HuH-7.5 (cell line): ENCODE measurements around the gene FOXO6.

ENCODE experiments used
- DNase-seq: peaks from one replicate; pipeline ENCODE4 v3.0.0; 2011; ENCODE audit warnings: low spot score

Gene FOXO6

DNA sequence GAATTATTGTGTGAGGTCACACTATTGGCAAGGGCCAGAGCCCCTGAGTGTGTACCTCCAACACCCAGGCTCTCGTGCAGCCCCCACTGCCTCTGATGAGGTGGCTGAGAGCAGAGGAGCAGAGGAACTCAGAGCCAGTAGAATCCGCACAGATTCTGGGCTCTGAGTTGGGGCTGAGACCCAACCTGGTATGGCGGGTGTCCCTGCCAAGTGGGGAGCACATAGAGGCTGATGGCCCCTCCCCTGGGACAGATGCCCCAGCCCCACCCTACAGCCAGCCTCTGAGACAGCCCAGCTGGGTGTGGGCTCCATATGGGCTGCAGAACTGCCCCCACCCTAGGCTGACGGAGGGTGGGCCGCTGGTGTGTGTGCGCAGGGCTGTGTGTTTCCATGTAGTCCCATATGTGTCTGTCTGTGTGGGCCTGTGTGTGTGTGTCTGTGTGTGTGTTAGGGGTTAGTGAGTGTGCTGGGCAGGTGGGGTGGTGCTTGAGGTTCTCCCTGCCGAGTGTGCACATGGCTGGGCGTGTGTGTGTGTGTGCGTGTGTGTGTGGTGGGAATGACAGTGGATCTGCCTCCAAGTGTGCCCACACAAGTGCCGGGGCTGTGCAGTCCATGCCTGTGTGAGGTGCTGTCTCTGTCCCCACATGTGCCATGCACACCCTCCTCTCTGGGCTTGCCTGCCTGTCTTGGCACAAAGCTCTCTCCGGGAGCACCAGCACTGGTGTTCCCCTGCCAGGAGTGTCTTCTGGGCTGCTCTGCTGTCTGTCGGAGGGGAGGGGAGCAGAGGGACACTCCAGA lies 24.4 kb downstream of the FOXO6 start:
- no peak for DNase-seq

- no peak for DNase-seq
These were observed 25.0 kb downstream of the FOXO6 start for GRCh38 chr1:41386196-41386663.

GRCh38 chr1:41387667-41388091 lies 26.4 kb downstream of the FOXO6 start:
- no peak for DNase-seq

- DNase-seq, result no peak
These were observed 27.3 kb downstream of the FOXO6 start for GRCh38 chr1:41388510-41388909.

- DNase-seq, result no peak
These were observed 27.8 kb downstream of the FOXO6 start for GRCh38 chr1:41389009-41389408.

DNA sequence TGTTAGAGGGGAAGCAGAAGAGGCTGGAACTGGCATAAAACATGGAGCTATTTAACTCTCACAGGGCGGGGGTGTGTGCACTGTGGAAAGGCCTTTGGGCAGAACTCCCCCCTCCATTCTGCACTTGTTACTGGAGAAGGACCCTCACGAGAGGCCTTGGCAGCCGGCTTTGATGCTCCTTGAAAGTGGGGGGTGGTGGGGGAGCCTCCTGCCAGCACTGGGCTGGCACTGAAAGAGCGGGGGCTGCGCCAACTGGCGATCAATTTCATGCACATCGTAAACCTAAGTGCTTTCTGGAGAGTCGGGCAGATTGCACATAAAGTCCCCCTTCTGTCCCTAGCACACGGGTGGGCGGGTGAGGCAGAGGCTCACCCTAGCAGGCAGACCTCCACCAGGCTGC lies 28.9 kb downstream of the FOXO6 start:
- no peak for DNase-seq

DNA sequence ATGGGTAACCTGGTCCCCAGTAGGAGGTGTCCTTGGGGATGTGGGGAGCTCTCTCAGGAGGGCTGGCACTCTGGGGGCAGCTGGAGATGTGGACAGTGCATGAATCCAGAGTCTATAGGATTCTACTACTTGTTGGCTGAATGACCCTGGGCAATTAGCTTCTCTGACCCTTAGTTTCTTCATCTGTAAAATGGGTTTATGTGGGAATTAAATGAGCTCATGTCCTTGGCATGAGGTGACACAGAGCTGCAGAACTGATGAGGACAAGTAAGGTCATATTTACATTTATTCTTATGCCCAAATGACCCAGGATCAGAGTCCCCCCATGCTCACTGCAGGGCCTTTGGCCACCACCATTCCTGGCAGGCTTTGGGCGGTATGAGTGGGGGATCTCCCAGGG lies 29.3 kb downstream of the FOXO6 start:
- DNase-seq, result no peak

GRCh38 chr1:41391834-41392527 lies 30.7 kb downstream of the FOXO6 start:
- DNase-seq, result no peak

DNA sequence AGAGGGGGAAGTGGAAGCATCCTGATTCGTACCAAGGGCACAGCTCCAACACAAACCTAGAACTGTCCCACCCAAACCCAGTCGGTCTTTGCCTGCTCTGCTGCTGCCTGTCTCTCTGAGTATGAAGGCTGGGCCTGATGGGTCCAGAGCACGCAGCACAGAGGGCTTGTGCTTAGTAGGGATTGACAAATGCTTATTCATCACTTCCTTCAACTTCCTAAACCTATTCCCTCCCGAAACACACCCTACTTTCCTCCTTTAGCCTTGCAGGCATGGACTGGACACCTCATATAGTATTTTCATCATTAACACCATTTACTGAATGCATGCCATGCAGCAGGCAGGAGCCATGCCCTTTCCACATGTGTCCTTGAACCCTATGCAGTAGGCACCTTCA lies 31.3 kb downstream of the FOXO6 start:
- DNase-seq, result no peak

DNA sequence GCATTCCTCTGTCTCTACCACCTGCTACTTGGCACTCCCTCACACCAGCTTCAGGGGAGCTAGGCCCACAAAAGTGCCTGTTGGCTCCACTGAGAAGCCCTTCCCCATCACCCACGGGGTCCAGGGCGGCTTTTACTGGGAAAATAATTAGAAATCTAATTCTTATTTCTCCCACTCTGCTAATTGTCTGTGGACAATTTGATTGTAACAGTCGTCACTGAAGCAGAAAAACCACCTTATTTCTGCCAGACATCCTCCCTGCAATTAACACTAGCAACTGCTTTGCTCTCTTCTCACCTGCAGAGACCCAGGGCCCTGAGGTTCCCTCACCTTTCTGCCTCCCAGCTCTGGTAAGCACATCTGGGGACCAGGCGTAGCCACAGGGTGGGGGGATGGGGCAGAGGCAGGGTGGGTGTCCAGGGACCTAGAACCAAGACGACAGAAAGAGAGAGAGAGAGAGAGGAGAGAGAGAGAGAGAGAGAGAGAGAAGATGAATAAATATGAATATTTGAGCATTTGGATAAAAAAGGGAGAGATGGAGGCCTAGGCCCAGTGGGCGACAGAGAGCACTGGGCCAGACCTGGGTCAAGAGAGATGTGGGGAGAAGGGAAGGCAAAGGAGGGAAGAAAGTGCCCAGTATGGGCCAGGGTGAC lies 32.6 kb downstream of the FOXO6 start:
- no peak for DNase-seq

DNA sequence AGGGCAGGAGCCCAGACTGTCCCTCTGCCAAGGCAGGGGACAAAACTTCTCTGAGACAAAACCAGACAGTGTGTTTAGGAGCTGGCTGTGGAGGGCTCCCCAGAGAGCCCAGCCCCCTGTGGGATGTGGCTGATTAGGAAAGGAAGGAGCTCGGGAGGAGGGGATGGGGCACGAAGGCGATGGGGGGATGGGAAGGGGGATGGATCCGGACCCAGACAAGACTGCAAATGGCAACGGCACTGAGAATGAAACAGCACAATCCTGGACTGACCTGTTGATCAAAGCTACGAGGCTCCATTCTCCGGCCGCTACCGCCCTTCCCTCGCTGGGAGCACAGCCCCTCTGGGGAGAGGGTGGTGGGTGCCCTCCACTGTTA lies 33.1 kb downstream of the FOXO6 start:
- DNase-seq, result no peak

- DNase-seq, result no peak
These were observed 34.0 kb downstream of the FOXO6 start for GRCh38 chr1:41394959-41395956.

GRCh38 chr1:41396084-41396483 lies 34.9 kb downstream of the FOXO6 start:
- DNase-seq, result no peak

GRCh38 chr1:41397020-41397419 lies 35.8 kb downstream of the FOXO6 start:
- DNase-seq, result no peak

DNA sequence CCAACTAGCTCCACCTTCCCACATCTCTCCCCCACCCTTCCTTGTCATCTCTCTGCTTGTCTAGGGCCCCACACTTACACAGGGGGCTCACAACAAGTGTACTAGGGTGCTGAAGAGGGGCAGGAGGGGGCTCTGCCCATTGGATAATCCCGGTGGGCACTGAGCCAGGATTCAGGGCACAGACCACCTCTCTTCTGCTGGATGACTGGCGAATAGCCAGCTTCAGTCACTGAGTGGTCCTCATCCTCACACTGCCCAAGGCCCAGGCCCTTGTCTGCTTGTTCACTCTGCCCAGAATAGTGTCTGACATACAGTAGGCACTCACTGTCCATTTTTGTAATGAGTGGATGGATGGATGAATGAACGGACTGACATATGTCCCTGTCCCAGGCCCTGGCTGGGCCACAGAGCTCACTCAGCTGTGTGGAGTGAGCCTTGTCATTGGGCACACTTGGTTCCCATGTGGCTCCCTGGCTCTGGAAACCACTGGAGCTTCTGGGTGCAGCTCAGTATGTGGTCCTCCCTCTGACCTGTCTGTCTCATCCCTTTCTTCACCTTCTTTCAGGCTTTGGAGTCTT lies 36.6 kb downstream of the FOXO6 start:
- DNase-seq, result no peak

- no peak for DNase-seq
These were observed 38.0 kb downstream of the FOXO6 start for GRCh38 chr1:41399145-41399795.

DNA sequence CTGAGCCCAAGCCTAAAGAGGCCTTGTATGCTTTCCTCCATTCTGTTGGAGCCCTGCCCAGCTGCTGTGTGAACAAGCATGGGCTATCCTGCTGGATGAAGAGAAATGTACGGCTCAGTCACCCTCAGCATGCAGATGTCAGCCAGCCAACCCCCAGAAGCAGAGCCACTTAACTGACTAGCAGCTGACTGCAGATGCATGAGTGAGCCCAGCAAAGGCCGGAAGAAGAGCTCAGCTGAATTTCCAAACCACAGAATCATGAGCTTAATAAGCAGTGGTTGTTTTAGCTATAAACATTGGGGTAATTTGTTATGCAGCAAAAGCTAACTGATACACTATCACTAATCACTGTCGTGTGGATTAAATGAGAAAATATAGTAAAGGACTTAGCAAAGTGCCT lies 39.0 kb downstream of the FOXO6 start:
- DNase-seq, result no peak

DNA sequence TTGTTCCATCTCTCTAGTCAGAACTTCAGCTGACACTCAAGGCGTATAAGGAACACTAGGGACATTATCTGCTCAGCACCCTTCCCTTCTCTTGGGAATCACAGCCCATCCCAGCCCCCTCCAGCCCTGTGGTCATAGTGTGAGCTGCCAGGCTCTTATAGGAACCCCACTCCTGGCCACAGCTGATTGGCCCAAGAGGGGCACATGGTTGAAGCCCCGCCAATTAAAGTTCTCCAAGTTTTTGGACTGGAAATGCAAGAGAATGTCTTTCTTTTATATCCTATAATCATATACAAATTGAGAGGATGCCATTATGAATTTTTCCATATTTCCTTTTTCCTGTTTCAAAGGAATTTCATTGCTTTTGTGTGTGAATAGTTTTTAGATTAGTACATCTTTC lies 40.7 kb downstream of the FOXO6 start:
- no peak for DNase-seq

- no peak for DNase-seq
These were observed 43.1 kb downstream of the FOXO6 start for GRCh38 chr1:41404308-41404761.

- no peak for DNase-seq
These were observed 46.5 kb downstream of the FOXO6 start for GRCh38 chr1:41407664-41408252.
